MCF 10A (cell line): ENCODE measurements around the gene INS. TPM values are rescaled to one million over a fixed set of nuclear protein-coding genes. Genes with fewer than 3 reads are reported as not detected.

ENCODE experiments used
- BruUV-seq: library from RNA; stranded (reverse); fragments of 400-500 nt; replicated peaks from 2 replicates; lab custom pipeline; 2021; lab: Mats Ljungman, UMichigan
- CTCF ChIA-PET: fragments of 300-600 bp; sonication (Branson Sonifier 250); formaldehyde crosslinking; extraction: SDS; loops from one replicate; lab custom pipeline; 2021; ENCODE audit warnings: antibody characterized with exemption, inconsistent platforms; lab: Yijun Ruan, JAX
- POLR2A ChIA-PET: fragments of 300-600, 350-650 bp; sonication (Branson Sonifier 250); formaldehyde crosslinking; extraction: SDS; loops from one replicate; lab custom pipeline; 2020; ENCODE audit warnings: antibody characterized with exemption, inconsistent platforms; lab: Yijun Ruan, JAX
- DNase-seq: peaks from one replicate; pipeline ENCODE4 v3.0.0-alpha.2; 2018; ENCODE audit not compliant: unreplicated experiment
- H3K27ac Mint-ChIP-seq: one replicate; pipeline ENCODE4 v1.8.0; 2022; ENCODE audit warnings: mild to moderate bottlenecking, low read depth, mixed read lengths; ENCODE audit not compliant: unreplicated experiment
- H3K27me3 Mint-ChIP-seq: one replicate; pipeline ENCODE4 v1.8.0; 2022; ENCODE audit warnings: mixed read lengths; ENCODE audit not compliant: insufficient read depth, unreplicated experiment
- H3K36me3 Mint-ChIP-seq: one replicate; pipeline ENCODE4 v1.8.0; 2022; ENCODE audit warnings: mild to moderate bottlenecking, moderate library complexity, mixed read lengths; ENCODE audit not compliant: insufficient read depth, unreplicated experiment
- H3K4me1 Mint-ChIP-seq: one replicate; pipeline ENCODE4 v1.8.0; 2022; ENCODE audit warnings: mixed read lengths; ENCODE audit not compliant: insufficient read depth, unreplicated experiment
- H3K4me3 Mint-ChIP-seq: one replicate; pipeline ENCODE4 v1.8.0; 2022; ENCODE audit warnings: mild to moderate bottlenecking, moderate library complexity, mixed read lengths; ENCODE audit not compliant: unreplicated experiment
- H3K9me3 Mint-ChIP-seq: one replicate; pipeline ENCODE4 v1.8.0; 2022; ENCODE audit warnings: mixed read lengths; ENCODE audit not compliant: unreplicated experiment
- CTCF ChIP-seq: fragments of 200-600 bp; IDR thresholded peaks from one replicate; pipeline ENCODE4 v1.8.0; 2022; ENCODE audit warnings: antibody characterized with exemption, mild to moderate bottlenecking; ENCODE audit not compliant: unreplicated experiment
- intact Hi-C: fragments of 100-400 bp; cut with micrococcal nuclease; formaldehyde crosslinking; loops from 2 replicates; pipeline ENCODE4 v1.14.1; 2022
- total RNA-seq: library from RNA; stranded (reverse); gene quantifications from 2 replicates; pipeline ENCODE4 v1.2.3, GENCODE V29; 2022

Gene INS
- total RNA-seq, 1 experiment from 2014 or later = not detected

- intact Hi-C loops = no loop called here
- POLR2A ChIA-PET = no interaction called here
- H3K36me3 Mint-ChIP-seq = no peaks in the 10 kb centered on the region
- no TSS peak for BruUV-seq
- H3K9me3 Mint-ChIP-seq = no peaks in the 10 kb centered on the region
- H3K4me1 Mint-ChIP-seq = peaks cover 28% of the 10 kb centered on the region
- CTCF ChIA-PET = interaction anchor here (0.6 kb wide), 1 partner anchor 1312 kb away, joined by 3 read pairs; no protein-coding TSS in a partner anchor
- no peak overlapping the region for H3K27ac Mint-ChIP-seq
- TF ChIP-seq CTCF = no peak
- DNase-seq = no peak
- H3K4me3 Mint-ChIP-seq = no peak overlapping the region
- H3K27me3 Mint-ChIP-seq = no peaks in the 10 kb centered on the region
These were observed 27.7 kb upstream of the INS start for GRCh38 chr11:2188745-2189144.

- H3K9me3 Mint-ChIP-seq = no peaks in the 10 kb centered on the region
- H3K36me3 Mint-ChIP-seq = no peaks in the 10 kb centered on the region
- BruUV-seq = no TSS peak
- DNase-seq = no peak
- TF ChIP-seq CTCF = no peak
- peaks cover 21% of the 10 kb centered on the region for H3K4me1 Mint-ChIP-seq
- H3K27ac Mint-ChIP-seq = no peak overlapping the region
- POLR2A ChIA-PET = no interaction called here
- H3K27me3 Mint-ChIP-seq = no peaks in the 10 kb centered on the region
- CTCF ChIA-PET = interaction anchor here (1.5 kb wide), 1 partner anchor 233 kb away, joined by 12 read pairs; no protein-coding TSS in a partner anchor
- H3K4me3 Mint-ChIP-seq = no peak overlapping the region
- intact Hi-C loops = no loop called here
These were observed 26.3 kb upstream of the INS start for GRCh38 chr11:2187280-2187707.

GRCh38 chr11:2186669-2187279 is 25.8 kb upstream of the INS start:
- peak; percentile 36 for TF ChIP-seq CTCF
- Mint-ChIP-seq H3K4me1 (peaks cover 21% of the 10 kb centered on the region), H3K36me3 (no peaks in the 10 kb centered on the region), H3K9me3 (no peaks in the 10 kb centered on the region), H3K4me3 (no peak overlapping the region), H3K27ac (no peak overlapping the region), H3K27me3 (no peaks in the 10 kb centered on the region)
- intact Hi-C loops = no loop called here
- DNase-seq = peak; percentile 25
- ChIA-PET POLR2A (no interaction called here), CTCF (interaction anchor here (0.6 to 1.5 kb wide), 4 partner anchors 13 to 233 kb away, joined by 3 to 12 read pairs (median 4); partner anchors contain the start of genes C11orf21 and TSPAN32)
- BruUV-seq = no TSS peak

- Mint-ChIP-seq H3K4me3 (no peak overlapping the region), H3K27ac (no peak overlapping the region), H3K9me3 (no peaks in the 10 kb centered on the region), H3K36me3 (no peaks in the 10 kb centered on the region), H3K27me3 (no peaks in the 10 kb centered on the region), H3K4me1 (peaks cover 27% of the 10 kb centered on the region)
- DNase-seq = no peak
- intact Hi-C loops = no loop called here
- TF ChIP-seq CTCF = no peak
- no TSS peak for BruUV-seq
- CTCF ChIA-PET = interaction anchor here (0.9 to 2.5 kb wide), 6 partner anchors 9 to 699 kb away, joined by 3 to 18 read pairs (median 3); partner anchors contain the start of genes C11orf21 and TSPAN32
- POLR2A ChIA-PET = no interaction called here
These were observed 24.5 kb upstream of the INS start for GRCh38 chr11:2185324-2186085.
